ENCODE results near the gene GRWD1.

DNA sequence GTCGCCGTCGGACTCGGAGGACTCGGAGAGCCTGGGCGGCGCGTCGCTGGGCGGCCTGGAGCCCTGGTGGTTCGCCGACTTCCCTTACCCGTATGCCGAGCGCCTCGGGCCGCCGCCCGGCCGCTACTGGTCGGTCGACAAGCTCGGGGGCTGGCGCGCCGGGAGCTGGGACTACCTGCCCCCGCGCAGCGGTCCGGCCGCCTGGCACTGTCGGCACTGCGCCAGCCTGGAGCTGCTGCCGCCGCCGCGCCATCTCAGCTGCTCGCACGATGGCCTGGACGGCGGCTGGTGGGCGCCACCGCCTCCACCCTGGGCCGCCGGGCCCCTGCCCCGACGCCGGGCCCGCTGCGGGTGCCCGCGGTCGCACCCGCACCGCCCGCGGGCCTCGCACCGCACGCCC, 2.5 kb upstream of the GRWD1 start:
- TF ChIP-seq, protein P1, sequence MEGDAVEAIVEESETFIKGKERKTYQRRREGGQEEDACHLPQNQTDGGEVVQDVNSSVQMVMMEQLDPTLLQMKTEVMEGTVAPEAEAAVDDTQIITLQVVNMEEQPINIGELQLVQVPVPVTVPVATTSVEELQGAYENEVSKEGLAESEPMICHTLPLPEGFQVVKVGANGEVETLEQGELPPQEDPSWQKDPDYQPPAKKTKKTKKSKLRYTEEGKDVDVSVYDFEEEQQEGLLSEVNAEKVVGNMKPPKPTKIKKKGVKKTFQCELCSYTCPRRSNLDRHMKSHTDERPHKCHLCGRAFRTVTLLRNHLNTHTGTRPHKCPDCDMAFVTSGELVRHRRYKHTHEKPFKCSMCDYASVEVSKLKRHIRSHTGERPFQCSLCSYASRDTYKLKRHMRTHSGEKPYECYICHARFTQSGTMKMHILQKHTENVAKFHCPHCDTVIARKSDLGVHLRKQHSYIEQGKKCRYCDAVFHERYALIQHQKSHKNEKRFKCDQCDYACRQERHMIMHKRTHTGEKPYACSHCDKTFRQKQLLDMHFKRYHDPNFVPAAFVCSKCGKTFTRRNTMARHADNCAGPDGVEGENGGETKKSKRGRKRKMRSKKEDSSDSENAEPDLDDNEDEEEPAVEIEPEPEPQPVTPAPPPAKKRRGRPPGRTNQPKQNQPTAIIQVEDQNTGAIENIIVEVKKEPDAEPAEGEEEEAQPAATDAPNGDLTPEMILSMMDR (IDR thresholded peaks at IDR 0.05), result no peak
- TF ChIP-seq EZH2 (IDR thresholded peaks at IDR 0.05; ENCODE audit: borderline replicate concordance, insufficient read depth, low read depth, low read length, poor library complexity, severe bottlenecking), result no peak

Measured in B cell (primary cell).